Measurements from ENCODE around the gene RIC8A. TPM values are rescaled to one million over a fixed set of nuclear protein-coding genes. Genes with fewer than 3 reads are reported as not detected.

The RIC8A gene
- total and polyA plus RNA-seq, 2 of the 13 experiments (the other 11 are each of a cell fraction or from before 2014, with no cell fraction given) = 62.1 to 63.8 TPM

DNA sequence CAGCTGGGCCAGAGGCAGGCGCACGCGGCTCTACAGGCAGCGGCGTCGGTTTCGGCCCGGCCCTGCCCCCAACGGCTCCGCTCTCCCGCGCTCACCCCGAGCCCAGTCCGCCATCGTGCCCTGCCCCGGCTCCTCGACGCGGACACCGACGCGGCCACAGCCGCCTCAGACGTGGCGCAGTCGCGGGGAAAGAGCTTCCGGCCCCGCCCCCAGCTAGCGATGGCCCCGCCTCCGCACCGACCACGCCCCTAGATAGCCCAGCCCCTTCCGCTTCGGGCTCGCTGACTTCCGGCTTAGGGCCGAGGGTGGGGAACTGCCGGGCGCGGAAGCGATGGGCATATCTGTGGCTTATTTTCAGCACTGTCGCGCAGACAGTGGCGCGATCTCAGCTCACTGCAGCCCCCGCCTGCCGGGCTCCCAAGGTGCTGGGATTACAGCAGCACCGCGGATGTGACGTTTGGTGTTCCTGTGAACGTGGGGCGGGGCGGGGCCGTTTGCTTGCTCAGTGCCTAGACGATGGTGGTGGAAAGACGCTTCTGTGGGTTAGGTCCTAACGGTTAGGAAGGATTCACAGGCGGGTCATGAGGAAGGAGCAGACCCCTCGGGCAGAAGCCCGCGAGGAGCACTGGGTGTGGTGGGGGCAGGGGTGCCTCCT lies at the start of gene RIC8A, which contains the start of gene BET1L (continued):
- TF ChIP-seq ARID5B (CRISPR knock-in tag; IDR thresholded peaks at IDR 0.05) = peak; percentile 29; the same call in 1 of the 2 replicates
- TF ChIP-seq ZNF816 (CRISPR knock-in tag; IDR thresholded peaks at IDR 0.05; ENCODE audit: borderline replicate concordance) = peak; percentile 89
- no peak for TF ChIP-seq ZBTB49 (CRISPR knock-in tag; IDR thresholded peaks at IDR 0.05; ENCODE audit: borderline replicate concordance)
- TF ChIP-seq, protein P1, sequence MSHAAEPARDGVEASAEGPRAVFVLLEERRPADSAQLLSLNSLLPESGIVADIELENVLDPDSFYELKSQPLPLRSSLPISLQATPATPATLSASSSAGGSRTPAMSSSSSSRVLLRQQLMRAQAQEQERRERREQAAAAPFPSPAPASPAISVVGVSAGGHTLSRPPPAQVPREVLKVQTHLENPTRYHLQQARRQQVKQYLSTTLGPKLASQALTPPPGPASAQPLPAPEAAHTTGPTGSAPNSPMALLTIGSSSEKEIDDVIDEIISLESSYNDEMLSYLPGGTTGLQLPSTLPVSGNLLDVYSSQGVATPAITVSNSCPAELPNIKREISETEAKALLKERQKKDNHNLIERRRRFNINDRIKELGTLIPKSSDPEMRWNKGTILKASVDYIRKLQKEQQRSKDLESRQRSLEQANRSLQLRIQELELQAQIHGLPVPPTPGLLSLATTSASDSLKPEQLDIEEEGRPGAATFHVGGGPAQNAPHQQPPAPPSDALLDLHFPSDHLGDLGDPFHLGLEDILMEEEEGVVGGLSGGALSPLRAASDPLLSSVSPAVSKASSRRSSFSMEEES (CRISPR knock-in tag; IDR thresholded peaks at IDR 0.05) = no peak
- TF ChIP-seq HMGXB3 (CRISPR knock-in tag; IDR thresholded peaks at IDR 0.05; ENCODE audit: borderline replicate concordance) = no peak
- peak; percentile 50 for TF ChIP-seq GATA4 (IDR thresholded peaks at IDR 0.05; ENCODE audit: borderline replicate concordance, low read depth)
- TF ChIP-seq ZSCAN12 (CRISPR knock-in tag; IDR thresholded peaks at IDR 0.05) = no peak
- TF ChIP-seq ELF3 (CRISPR knock-in tag; IDR thresholded peaks at IDR 0.05) = peak; percentile 87
- 0 out of 2 replicates have a peak, but pooled peaks have one; percentile 31 for TF ChIP-seq ATAD3A (CRISPR knock-in tag; IDR thresholded peaks at IDR 0.05)
- TF ChIP-seq ZBTB21 (CRISPR knock-in tag; IDR thresholded peaks at IDR 0.05) = no peak
- peak; percentile 83 for TF ChIP-seq ZNF138 (CRISPR knock-in tag; IDR thresholded peaks at IDR 0.05; ENCODE audit: low read depth)
- no peak; the same call in 1 of the 2 replicates for TF ChIP-seq MYNN (CRISPR knock-in tag; IDR thresholded peaks at IDR 0.05; ENCODE audit: low read depth)
- TF ChIP-seq THAP11 (CRISPR knock-in tag; IDR thresholded peaks at IDR 0.05) = peak; percentile 91
- TF ChIP-seq REPIN1 (CRISPR knock-in tag; IDR thresholded peaks at IDR 0.05; ENCODE audit: borderline replicate concordance, low read depth) = peak; percentile 66; the same call in 1 of the 2 replicates
- peak; percentile 98 for TF ChIP-seq RBFOX2 (IDR thresholded peaks at IDR 0.05; ENCODE audit: low read depth, low read length)
- peak; percentile 91 for TF ChIP-seq DR1 (CRISPR knock-in tag; IDR thresholded peaks at IDR 0.05)
- peak; percentile 78; the same call in 1 of the 2 replicates for TF ChIP-seq ZNF343 (CRISPR knock-in tag; IDR thresholded peaks at IDR 0.05)
- peak; percentile 96 for TF ChIP-seq SAP130 (CRISPR knock-in tag; IDR thresholded peaks at IDR 0.05; ENCODE audit: low read depth)
